Measurements from ENCODE around the gene ABCB11. TPM values are rescaled to one million over a fixed set of nuclear protein-coding genes. Genes with fewer than 3 reads are reported as not detected.
A peak's percentile ranks its signal among the peaks of the same experiment; 100 is the strongest.

The ABCB11 gene
- total and polyA plus RNA-seq, 9 of the 15 experiments (the other 6 are each of a cell fraction or from before 2014, with no cell fraction given), result 0.04 to 0.51 (median 0.10) TPM; not detected in 1

DNA sequence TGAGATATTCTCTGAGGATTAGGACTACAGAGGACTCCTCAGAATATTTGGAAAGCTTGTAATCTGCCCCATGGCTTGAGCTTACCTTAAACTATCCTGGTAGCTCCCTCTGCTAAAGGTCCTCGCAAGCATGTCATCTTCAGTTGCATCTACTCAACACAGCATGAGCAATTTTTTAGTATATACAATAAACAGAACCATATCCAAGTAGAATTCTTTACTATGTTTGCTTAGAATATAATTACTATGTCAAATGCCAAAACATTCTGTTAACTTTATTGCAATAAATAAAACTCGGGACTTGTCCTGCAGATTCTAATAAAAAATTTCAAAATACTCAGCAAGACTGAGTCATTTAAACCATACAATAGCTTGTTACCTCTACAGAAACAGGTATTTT, 62.8 kb downstream of the ABCB11 start (continued):
- TF ChIP-seq, protein P1, sequence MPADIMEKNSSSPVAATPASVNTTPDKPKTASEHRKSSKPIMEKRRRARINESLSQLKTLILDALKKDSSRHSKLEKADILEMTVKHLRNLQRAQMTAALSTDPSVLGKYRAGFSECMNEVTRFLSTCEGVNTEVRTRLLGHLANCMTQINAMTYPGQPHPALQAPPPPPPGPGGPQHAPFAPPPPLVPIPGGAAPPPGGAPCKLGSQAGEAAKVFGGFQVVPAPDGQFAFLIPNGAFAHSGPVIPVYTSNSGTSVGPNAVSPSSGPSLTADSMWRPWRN (IDR thresholded peaks at IDR 0.05; ENCODE audit: low read depth), result no peak
- no peak for TF ChIP-seq DPF2 (IDR thresholded peaks at IDR 0.05)
- TF ChIP-seq ZFP36 (IDR thresholded peaks at IDR 0.05; ENCODE audit: low read depth, low read length, partially characterized antibody), result no peak

DNA sequence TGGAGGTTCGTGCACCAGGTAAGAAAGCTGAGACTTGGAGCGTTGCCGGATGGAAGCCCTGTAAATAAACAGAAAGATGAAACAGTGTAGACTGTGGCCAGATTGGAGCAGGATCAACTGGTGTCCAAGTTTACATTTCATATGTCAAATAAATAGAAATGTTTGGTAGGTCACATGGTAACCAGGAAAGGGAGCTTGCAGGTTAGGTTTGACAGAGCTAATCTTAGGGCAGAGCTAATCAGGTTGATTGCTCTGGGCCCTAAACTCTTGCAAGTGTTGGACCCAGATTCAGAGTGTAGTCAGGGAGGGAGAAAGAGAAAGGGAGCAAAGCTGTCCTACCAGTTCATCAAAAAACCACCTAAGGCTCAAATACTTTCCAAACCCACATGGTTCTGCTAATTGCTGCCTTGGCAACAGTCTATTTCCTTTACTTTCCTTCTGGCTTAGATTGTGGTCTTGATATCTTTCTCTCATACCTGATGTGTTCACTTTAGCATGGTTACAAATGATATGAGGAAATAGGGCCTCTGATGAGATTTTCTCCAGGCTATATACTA, 66.8 kb downstream of the ABCB11 start:
- Histone ChIP-seq H3K9me3 (replicated peaks; ENCODE audit: control insufficient read depth, insufficient read depth, low read depth, low read length) (no peaks in the 10 kb centered on the region), H3K4me3 (no peak overlapping the region), H3K4me2 (ENCODE audit: insufficient read depth, low read length) (no peak overlapping the region), H3K27ac (ENCODE audit: extremely low read depth, low read depth, low read length) (no peak overlapping the region), H2AFZ (ENCODE audit: low read depth, low read length) (no peak overlapping the region), H3K9ac (ENCODE audit: insufficient read depth in 1 of 2, low read depth in 2 of 2, low read length in 2 of 2) (no peak overlapping the region), H3K9me1 (ENCODE audit: control insufficient read depth, insufficient read depth, low read length) (no peaks in the 10 kb centered on the region), H3K36me3 (ENCODE audit: control insufficient read depth, insufficient read depth, low read length) (no peaks in the 10 kb centered on the region), H3K27me3 (ENCODE audit: control insufficient read depth in 2 of 2, insufficient read depth in 2 of 2, low read length in 2 of 2) (no peaks in the 10 kb centered on the region), H3K79me2 (ENCODE audit: control insufficient read depth, insufficient read depth, low read length) (no peaks in the 10 kb centered on the region), H3K4me1 (replicated peaks in 1 of 2; ENCODE audit: control insufficient read depth in 2 of 2, insufficient read depth in 2 of 2, low read length in 2 of 2) (no peaks in the 10 kb centered on the region; a peak in 2 of 5 replicates), H4K20me1 (replicated peaks; ENCODE audit: control insufficient read depth, insufficient read depth, low read length) (no peaks in the 10 kb centered on the region)
- ChIA-PET CTCF (ENCODE audit: low intra/inter-chr PET ratio) (no interaction called here), POLR2A (no interaction called here)
- peak; percentile 18; the same call in 1 of the 2 replicates for TF ChIP-seq RFX1 (IDR thresholded peaks at IDR 0.05)
- TF ChIP-seq, protein P2, sequence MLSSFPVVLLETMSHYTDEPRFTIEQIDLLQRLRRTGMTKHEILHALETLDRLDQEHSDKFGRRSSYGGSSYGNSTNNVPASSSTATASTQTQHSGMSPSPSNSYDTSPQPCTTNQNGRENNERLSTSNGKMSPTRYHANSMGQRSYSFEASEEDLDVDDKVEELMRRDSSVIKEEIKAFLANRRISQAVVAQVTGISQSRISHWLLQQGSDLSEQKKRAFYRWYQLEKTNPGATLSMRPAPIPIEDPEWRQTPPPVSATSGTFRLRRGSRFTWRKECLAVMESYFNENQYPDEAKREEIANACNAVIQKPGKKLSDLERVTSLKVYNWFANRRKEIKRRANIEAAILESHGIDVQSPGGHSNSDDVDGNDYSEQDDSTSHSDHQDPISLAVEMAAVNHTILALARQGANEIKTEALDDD (IDR thresholded peaks at IDR 0.05), result 0 out of 2 replicates have a peak, but pooled peaks have one; percentile 20
- TF ChIP-seq ZNF444 (CRISPR knock-in tag; IDR thresholded peaks at IDR 0.05), result no peak
- FAIRE-seq (no peak), ATAC-seq (no peak), DNase-seq (ENCODE audit: extremely low read depth in 1 of 4, low spot score in 3 of 4) (no peak)
- 58% methylated on average over 3 of the region's 3 CpGs for WGBS (ENCODE audit: insufficient coverage, low coverage, missing lambda C conversion rate)
- in situ Hi-C loops (cut with MboI), result loop anchor here (25.0 kb wide), 1 partner anchor 448 kb away; no protein-coding TSS in a partner anchor
- no TSS peak for BruUV-seq (replicated peaks)
- intact Hi-C loops (cut with micrococcal nuclease), result loop anchor here (5.0 kb wide), 1 partner anchor 68 kb away; the partner anchor contains the start of gene ABCB11
